COR-L47 (cell line): Measurements from ENCODE around the gene SLC26A8.
"Not testable (repeated sequence)": the region's sequence is repeated elsewhere in the genome, so short reads cannot be mapped to it uniquely, and the experiment has no call there.

Experiments used
- DNase-seq: peaks from one replicate; lab custom pipeline; 2025; lab: John Stamatoyannopoulos, UW

SLC26A8 gene

DNA sequence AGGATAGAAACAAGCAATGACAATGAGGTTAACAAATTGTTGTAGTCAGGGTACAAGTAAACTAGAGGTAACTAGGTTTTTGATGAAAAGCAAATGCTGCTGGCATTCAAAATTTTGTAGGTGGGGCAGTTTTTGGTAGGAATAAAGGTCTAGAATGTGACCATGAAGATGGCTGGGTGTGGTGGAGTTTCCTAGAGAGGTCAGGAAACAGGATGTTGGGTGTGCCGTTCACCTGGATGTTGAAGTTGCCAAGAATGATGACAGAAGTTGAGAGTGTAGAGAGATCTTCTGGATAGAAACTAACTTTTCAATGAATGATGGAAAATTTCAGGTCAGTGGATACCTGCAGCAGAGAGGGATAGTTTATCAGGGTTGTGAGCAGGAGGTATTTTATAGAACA lies 25.9 kb upstream of the SLC26A8 start:
- DNase-seq: no peak

DNA sequence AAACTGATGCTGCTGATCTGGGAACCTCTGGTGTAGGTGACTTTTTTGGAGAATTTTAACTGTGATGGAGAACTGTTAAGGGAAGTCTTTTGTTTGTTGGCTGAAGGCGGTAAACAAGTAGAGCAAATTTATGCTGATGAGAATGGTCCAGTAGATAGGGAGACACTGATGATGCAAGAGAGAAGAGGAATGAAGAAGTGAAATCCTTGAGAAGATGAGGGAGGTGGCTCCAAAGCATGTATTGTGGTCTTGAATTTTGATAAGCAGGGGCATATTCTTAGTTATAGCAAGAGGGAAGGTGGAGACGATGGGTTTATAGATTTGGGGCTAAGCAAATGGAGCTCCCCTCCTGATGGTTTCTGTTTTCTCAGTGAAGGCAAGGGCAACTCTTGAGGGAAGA lies 25.1 kb upstream of the SLC26A8 start:
- DNase-seq: no peak

DNA sequence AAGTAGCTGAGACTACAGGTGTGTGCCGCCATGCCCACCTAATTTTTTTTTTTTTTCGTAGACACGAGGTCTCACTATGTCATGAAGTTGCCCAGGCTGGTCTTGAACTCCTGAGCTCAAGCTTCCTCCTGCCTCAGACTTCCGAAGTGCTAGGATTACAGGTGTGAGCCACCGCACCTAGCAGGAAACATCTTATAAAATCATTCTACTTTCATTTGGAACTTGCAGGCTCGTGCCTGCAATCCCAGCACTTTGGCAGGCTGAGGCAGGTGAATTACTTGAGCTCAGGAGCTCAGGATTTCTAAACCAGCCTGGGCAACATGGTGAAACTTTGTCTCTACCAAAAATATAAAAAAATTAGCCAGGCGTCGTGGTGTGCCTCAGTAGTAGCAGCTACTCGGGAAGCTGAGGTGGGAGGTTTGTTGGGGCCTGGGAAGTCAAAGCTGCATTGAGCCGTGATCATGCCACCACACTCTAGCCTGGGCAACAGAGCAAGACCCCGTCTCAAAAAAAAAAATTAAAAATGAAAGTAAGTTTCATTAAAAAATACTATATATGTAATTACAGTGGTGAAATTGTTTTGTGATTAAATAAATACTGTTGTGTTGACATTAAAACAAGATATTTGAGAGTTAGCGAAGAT lies 18.3 kb upstream of the SLC26A8 start:
- DNase-seq: no peak

DNA sequence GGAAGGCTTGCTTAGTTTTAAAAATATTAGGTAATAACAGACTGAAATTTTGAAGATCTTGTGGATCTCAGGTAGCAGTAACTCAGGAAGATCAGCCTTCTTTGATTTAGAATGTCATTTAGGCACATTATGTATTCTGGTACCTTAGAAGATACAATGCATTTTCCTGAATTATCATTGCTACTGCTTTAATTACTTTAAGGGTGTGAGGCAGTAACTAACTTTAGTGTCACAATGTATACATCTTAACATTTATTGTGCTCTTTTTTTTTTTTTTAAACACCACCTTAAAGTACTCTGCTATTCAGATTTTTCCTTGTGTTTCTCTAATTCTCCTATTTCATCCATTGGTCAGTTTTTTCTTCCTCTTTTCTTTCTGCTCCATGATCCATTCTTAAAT lies 16.5 kb upstream of the SLC26A8 start:
- no peak for DNase-seq

DNA sequence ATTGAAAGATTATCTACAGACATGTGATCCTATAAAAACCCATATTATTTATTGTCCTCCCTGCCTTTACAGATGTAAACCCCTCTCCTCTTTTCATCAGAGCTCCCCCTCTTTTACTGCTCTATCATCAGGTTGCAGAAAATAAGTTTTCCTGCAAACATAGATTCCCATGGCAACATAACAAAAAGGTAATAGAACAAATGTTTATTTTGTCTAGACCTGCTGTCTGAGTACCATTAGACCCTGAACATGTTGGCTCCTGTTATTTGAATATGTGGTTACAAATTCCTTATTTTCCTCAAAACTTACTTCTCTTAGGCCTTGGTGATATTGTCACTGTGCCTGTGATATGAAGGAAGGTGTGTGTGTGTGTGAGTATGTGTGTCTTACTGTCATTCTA lies 14.7 kb upstream of the SLC26A8 start:
- DNase-seq: no peak

DNA sequence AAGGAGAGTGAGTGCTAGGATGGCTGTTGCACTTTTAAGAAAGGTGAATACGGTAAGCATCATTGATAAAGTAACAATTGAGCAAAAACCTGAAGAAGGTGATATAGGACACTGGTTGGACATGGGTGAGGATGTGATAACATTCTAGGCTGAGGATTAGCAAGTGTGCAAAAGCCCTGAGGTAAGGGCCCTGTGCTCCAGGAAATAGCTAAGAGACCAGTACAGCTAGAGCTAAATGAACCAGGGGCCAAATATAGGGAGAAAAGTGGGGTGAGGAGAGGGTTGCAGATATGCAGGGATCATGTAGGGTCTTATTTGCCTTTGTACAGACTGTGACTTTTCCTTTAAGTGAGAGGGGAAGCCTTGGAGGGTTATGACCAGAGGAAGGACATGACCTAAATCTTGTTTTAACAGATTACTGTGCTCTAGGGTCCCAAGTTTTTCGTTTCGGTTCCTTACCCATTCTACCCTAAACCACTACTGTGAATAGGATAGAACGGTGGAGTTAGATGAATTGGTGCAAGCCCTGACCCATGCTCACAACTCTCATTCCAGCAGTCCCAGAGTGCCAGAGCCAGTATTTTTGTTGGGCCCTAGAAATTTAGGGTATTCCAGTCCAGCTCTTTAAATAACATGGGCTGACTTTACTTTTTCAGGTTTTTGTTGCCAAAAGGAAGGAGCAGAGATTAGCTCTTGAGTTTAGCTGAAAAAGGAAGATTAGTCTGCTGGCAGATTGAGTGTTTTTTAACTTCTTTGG lies 13.9 kb upstream of the SLC26A8 start:
- DNase-seq: no peak

DNA sequence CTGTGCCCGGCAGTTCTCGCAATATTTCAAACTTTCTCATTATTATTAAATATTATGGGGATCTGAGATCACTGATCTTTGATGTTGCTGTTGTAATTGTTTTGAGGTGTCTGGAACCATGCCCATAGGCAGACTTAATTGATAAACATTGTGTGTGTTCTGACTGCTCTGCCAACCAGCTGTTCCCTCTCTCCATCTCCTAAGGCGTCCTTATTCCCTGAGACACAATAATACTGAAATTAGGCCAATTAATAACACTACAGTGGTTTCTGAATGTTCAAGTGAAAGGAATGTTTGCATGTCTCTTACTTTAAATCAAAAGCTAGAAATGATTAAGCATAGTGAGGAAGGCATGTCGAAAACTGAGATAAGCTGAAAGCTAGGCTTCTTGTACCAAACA lies 10.8 kb upstream of the SLC26A8 start:
- DNase-seq: no peak

DNA sequence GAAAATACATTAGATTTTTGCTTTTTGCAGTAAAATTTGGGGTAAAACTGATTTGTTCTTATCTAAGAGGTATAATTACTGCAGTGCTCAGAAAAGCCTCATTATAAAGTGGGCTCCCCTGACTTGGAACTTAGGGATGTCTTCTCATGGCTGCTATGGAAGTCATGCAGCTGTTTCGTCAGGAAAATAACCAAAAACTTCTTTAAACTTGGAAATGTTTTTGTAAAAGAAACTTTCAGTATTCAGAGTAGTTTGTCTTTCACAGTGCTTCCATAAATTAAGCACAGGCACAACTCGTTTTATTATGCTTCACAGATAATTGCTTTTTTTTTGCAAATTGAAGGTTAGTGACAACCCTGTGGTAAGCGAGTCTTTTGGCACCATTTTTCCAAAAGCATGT lies 10.0 kb upstream of the SLC26A8 start:
- no peak for DNase-seq

DNA sequence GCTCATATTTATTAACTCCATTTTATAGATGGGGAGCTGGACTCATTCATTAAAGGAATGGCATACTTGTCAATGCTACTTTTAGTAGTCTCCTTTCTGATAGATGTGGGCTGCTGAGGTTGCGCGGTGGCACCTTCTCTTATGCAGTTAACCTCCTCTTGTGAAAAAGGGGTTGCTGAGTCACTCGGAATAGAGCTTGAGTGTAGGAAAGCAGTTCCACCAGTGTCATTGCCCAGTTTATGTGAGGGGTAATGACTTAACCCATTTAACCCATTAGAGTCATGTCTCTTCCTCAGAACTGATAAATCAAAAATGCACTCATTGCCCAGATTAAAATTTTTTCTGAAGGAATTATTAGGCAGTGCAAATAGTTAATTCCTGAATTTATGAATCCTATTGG lies 9.5 kb upstream of the SLC26A8 start:
- no peak for DNase-seq

DNA sequence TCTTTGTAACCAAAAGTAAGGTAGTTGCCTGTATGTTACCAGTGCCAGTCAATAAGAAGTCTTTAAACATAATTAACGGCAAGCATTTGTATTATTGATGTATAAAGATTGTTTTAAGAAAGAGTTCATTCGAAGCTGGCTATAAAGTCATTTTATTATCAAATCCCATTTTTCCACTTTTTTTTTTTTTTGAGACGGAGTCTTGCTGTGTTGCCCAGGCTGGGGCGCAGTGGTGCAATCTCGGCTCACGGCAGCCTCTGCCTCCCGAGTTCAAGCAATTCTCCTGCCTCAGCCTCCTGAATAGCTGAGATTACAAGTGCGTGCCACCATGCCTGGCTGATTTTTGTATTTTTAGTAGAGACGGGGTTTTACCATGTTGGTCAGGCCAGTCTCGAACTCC lies 8.7 kb upstream of the SLC26A8 start:
- not testable (repeated sequence) for DNase-seq

DNA sequence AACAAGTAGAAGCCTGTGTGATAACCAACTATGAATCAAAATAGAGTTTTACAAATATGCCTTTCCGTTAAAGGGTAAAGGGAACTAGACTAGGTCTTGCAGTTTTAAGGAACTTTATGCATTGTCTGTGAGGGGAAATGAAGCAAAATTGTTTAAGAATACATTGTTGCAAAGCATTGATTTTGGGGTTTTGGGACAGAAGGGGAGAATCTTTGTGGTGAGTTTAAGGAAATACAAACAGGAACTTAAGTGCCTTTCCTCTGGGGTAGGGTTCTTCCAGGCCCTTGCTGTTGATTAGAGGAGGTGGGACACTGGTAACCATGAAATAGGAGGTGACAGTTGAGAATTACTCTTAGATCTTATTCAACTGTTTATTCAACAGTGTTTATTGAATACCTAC lies 7.8 kb upstream of the SLC26A8 start:
- no peak for DNase-seq

DNA sequence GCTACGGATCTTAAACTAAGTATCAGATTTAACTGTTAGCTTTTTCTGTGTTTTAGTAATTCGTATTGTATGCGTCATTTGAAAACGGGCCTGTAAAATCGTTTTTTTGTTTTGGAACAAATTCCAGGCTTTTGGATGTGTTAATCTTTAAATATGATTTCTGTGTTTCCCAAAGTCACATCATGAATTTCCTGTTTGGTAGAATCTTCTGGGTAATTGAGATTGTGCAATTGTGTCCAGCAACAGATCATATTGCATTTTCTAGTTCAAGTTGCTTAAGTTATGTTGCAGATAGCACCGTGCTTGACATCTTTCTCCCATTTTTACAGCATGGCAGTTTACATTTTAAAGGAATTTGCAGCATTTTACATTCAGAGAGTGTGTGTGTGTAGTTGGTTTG lies 5.0 kb upstream of the SLC26A8 start:
- no peak for DNase-seq

DNA sequence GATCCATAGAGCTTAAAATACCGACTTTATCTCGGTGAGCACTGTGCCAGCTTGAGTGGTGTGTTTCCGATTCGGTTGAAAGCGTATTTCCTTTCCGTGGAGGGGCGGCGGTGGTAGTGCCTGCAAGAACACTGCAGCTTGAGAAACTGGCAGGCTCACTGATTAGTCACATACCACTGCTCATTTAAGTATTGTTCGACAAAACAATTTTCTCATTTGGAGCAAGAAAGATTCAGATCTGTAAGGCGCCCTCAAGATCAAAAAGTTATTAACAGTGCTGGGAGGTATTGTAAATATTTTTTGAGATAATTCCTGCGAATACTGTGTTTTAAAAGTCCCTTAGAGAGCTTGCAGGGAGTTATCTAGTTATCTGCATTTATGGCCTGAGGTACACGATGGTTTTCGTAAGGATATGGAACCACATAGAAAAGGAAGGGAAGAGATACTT lies 4.5 kb upstream of the SLC26A8 start:
- peak; percentile 15 for DNase-seq

DNA sequence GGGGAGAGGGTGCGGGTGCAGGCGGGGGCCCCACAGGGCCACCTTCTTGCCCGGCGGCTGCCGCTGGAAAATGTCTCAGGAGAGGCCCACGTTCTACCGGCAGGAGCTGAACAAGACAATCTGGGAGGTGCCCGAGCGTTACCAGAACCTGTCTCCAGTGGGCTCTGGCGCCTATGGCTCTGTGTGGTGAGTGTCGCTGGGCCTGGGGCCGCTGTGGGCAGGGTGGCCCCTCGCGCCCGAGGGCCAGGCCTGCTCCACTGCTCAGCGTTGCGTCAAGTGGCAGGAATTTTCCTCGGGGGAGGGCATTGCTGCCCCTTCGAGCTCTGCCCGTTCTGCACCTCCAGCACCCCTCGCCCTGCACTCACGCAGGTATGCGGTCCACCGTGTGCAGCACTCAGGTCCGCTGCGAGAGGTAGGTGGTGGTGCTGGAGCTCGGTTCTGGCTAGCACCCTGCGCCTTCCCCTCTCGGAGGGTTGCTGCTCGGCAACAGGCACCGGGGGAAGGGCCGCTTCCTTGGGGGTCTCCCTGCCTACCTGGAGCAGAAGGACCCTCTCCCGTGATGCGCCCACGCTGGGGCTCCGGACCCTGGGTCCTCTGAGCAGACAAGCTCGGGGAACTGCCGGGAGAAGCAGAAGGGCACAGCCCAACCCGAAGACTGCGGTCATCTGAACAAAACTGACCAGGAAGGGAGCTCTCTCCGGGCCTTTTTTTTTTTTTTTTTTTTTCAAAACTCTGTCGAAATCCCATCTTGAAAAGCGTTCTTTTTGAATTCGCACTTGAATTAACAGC lies 3.8 kb upstream of the SLC26A8 start:
- peak; percentile 30 for DNase-seq

DNA sequence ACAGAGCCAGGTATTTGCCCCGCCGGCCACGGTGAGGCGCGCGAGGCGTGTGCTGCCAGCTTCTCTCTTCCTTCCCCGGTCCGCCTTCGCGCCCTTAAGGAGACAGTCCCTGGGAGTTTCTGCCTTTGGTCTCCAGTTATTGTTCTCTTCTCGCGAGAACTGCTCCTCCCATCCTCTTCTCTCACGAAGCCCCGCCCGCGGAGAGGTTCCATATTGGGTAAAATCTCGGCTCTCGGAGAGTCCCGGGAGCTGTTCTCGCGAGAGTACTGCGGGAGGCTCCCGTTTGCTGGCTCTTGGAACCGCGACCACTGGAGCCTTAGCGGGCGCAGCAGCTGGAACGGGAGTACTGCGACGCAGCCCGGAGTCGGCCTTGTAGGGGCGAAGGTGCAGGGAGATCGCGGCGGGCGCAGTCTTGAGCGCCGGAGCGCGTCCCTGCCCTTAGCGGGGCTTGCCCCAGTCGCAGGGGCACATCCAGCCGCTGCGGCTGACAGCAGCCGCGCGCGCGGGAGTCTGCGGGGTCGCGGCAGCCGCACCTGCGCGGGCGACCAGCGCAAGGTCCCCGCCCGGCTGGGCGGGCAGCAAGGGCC lies 3.2 kb upstream of the SLC26A8 start, which contains the start of gene MAPK14:
MAPK14 (plus strand) TSS at position 308 of the 587 bp plus-strand sequence. CDS start 350 bp downstream, outside the sequence.
- DNase-seq: peak; percentile 100

DNA sequence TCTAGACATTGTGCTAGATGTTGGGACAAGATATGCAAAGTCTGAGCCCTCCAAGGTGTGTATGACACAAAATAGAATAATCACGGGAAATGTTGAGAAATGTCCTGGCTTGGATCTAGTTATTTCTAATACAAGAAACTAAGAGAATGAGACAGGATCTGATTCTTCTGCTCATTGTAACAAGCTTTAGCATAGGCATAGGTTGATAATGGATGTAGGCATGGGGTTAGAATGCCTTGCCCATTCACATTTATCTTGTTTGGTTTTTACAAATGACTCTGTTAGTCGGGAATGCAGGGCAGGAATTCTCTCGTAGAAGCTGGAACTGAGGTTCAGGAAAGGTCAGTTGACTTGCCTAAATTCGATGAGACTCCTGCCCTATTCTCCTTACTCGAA lies 1.5 kb upstream of the SLC26A8 start:
- DNase-seq: no peak

DNA sequence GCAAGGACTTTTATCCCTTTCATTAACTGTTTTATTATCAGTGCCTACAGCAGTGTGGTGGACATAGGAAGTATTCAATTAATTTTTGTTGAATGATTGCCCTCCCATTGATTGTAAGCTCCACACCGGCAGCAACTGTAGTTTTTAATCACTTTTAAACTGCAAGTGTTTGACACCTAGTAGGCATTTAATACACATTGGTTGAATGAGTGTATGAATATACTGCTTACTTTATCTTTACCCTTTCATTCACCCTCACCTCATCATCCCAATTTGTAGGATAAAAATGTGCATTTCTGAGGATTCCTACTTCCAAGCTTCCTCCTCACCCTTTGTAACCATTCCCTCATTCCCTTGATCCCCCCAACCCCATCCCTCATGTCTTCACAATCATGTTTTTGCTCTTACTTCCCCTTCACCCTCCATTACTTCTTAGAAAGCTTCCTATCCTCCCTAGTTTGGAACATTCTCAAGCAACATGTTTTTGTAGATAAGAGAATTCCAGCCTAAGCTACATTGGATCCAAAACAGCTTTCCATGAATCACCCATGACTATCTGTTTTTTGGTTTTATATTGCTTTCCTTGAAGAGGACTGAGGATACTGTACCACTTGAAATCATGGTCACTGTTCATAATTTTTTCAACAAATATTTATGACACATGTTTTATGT lies 955 bp upstream of the SLC26A8 start:
- DNase-seq: no peak

DNA sequence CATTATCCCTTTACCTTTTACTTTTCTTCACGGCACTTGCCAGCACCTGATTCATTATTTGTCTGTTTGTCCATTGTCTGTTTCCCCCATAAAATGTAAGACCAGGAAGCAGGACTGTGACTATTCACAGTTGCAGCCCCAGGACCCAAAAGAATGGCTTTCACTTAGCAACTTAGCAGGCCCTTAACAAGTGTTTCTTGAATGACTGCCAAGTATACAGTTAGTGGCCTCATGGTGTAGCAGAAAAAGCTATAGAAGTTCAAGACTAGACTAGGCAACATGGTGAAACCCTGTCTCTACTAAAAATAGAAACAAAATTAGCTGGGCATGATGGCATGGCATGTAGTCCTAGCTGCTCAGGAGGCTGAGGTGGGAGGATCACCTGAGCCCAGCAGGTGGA lies 4.3 kb downstream of the SLC26A8 start:
- no peak for DNase-seq

DNA sequence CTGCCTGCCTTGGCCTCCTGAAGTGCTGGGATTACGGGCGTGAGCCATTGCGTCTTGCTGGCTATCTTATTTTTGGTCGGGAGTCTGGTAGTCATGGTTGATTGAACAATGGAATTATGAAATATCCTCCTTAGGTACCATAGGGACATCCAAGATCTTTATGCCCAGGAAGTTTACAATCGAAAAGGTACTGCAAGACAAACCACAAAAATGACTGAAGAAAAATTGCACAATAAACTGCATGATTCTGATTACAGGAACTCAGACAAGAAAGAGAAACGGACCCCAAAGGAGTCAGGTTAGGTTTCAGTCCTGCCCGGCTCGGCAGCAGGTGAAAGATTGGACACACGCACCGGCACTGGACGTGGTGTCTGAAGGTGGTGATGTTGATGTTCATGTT lies 5.3 kb downstream of the SLC26A8 start:
- no peak for DNase-seq

DNA sequence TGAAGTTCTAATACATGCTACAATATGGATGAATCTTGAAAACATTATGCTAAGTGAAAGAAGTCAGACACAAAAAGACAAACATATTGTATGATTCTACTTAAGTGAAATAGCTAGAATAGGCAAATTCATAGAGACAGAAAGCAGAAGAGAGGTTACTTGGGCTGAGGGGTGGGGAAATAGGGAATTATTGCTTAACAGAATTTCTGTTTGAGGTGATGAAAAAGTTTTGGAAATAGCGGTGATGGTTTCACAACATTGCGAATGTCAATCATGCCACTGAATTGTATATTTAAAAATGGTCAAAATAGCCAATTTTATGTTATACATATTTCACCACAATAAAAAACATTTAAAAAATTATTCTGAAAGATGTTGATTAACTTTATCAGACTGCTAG lies 6.1 kb downstream of the SLC26A8 start:
- DNase-seq: no peak

DNA sequence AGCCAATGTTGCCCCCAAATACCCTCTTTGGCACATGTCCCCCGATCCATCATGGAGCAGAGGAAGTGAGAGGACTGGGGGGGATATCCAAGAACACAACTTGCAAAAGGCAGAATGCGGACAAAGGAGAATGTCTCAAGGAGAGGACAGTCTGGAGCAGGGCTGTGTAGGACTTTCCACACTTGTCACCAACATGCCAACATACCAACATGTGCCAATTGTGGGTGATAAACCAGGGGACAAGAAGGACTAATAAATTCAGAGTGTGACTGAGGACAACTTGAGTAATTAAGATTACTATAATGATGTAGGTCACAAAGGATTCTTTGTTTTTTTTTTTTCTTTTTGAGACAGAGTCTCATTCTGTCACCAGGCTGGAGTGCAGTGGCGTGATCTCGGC lies 8.8 kb downstream of the SLC26A8 start:
- no peak for DNase-seq

DNA sequence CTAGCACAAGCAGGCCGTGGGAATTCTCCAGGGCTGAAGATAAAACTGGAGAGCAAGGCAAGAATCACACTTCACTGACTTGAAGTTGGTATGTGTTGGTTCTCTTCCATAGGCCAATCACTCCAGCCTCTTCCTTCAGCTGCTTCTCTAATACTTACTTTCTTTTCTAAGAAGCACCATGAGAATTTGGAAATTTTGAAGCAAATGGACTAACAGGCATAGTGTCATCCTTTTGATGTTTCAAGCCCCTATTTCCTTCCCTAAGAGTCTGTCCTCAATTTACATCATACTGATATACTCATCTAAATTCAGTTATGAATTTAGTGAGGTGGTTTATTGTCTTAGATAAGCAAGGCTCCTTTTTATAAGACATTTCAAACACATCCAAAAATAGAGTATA lies 24.0 kb downstream of the SLC26A8 start:
- no peak for DNase-seq
